Mucosa of rectum (tissue), 2 donors: ENCODE results near the gene SIRT3.
A peak's percentile ranks its signal among the peaks of the same experiment; 100 is the strongest.

ENCODE experiments used
- H3K27ac ChIP-seq, 2 donors: one replicate each; pipeline ENCODE4 v1.7.0; 2013; ENCODE audit warnings: inconsistent platforms in 2 of 2, low read depth in 2 of 2, low read length in 2 of 2
- H3K27me3 ChIP-seq, 2 donors: one replicate each; pipeline ENCODE4 v1.7.0; 2013; ENCODE audit warnings: low read length in 2 of 2; ENCODE audit not compliant: control insufficient read depth in 2 of 2, insufficient read depth in 2 of 2
- H3K36me3 ChIP-seq, 2 donors: one replicate each; pipeline ENCODE4 v1.7.0; 2013; ENCODE audit warnings: low read length in 2 of 2; ENCODE audit not compliant: control insufficient read depth in 2 of 2, insufficient read depth in 2 of 2
- H3K4me1 ChIP-seq, 2 donors: one replicate each; pipeline ENCODE4 v1.7.0; 2013; ENCODE audit warnings: low read length in 2 of 2, mild to moderate bottlenecking in 1 of 2; ENCODE audit not compliant: control insufficient read depth in 2 of 2, insufficient read depth in 2 of 2
- H3K4me3 ChIP-seq, 2 donors: one replicate each; pipeline ENCODE4 v1.7.0; 2013; ENCODE audit warnings: low read length in 2 of 2
- H3K9ac ChIP-seq, 2 donors: one replicate each; pipeline ENCODE4 v1.7.0; 2013; ENCODE audit warnings: low read length in 2 of 2, low read depth in 1 of 2, mild to moderate bottlenecking in 1 of 2
- H3K9me3 ChIP-seq, 2 donors: one replicate each; pipeline ENCODE4 v1.7.0; 2013; ENCODE audit warnings: low read length in 2 of 2; ENCODE audit not compliant: control insufficient read depth in 2 of 2
- donor health status: healthy.
- donor health status: Normal muscosa, but diverticular disease.

The SIRT3 gene

GRCh38 chr11:280706-281485, 44.8 kb upstream of the SIRT3 start:
- Histone ChIP-seq H3K27me3 (peaks cover 31 to 43% of the 10 kb centered on the region in 2 donors), H3K27ac (peak overlapping the region in 1 of 2 donors; percentile 32), H3K9ac (no peak overlapping the region), H3K9me3 (no peaks in the 10 kb centered on the region), H3K4me3 (peak overlapping the region; percentile 46 to 60), H3K4me1 (peaks cover 16 to 18% of the 10 kb centered on the region in 2 donors), H3K36me3 (no peaks in the 10 kb centered on the region)

GRCh38 chr11:279966-280705, 44.0 kb upstream of the SIRT3 start:
- Histone ChIP-seq H3K27me3 (peaks cover 31 to 38% of the 10 kb centered on the region in 2 donors), H3K9ac (peak overlapping the region in 1 of 2 donors; percentile 4), H3K9me3 (no peaks in the 10 kb centered on the region), H3K4me3 (peak overlapping the region; percentile 46 to 60), H3K27ac (peak overlapping the region in 1 of 2 donors; percentile 16), H3K36me3 (no peaks in the 10 kb centered on the region), H3K4me1 (peaks cover 16 to 18% of the 10 kb centered on the region in 2 donors)

- Histone ChIP-seq H3K9me3 (no peaks in the 10 kb centered on the region), H3K4me3 (peak overlapping the region; percentile 26 to 46), H3K4me1 (peaks cover 16 to 18% of the 10 kb centered on the region in 2 donors), H3K36me3 (no peaks in the 10 kb centered on the region), H3K9ac (peak overlapping the region in 1 of 2 donors; percentile 43), H3K27ac (peak overlapping the region in 1 of 2 donors; percentile 16), H3K27me3 (peaks cover 31 to 38% of the 10 kb centered on the region in 2 donors)
These were observed 43.2 kb upstream of the SIRT3 start for GRCh38 chr11:279040-279965.

- H3K9me3 ChIP-seq, result no peaks in the 10 kb centered on the region
- peaks cover 16 to 18% of the 10 kb centered on the region in 2 donors for H3K4me1 ChIP-seq
- peak within 1 kb of the TSS in 1 of 2 donors; percentile 13 for H3K4me3 ChIP-seq
- H3K27ac ChIP-seq, result no peak within 1 kb of the TSS
- peaks cover 28 to 32% of the 10 kb centered on the region in 2 donors for H3K27me3 ChIP-seq
- H3K9ac ChIP-seq, result peak within 1 kb of the TSS in 1 of 2 donors; percentile 43
- no peaks in the 10 kb centered on the region for H3K36me3 ChIP-seq
These were observed 42.1 kb upstream of the SIRT3 start, which contains the start of gene NLRP6 for GRCh38 chr11:278001-278951. Gene NLRP6, plus strand, starts transcription at chr11:278407. Its CDS starts 163 bp downstream, at chr11:278570.

- Histone ChIP-seq H3K4me3 (no peak overlapping the region), H3K36me3 (no peaks in the 10 kb centered on the region), H3K9ac (no peak overlapping the region), H3K27ac (no peak overlapping the region), H3K9me3 (no peaks in the 10 kb centered on the region), H3K4me1 (peaks cover 10 to 11% of the 10 kb centered on the region in 2 donors), H3K27me3 (peaks cover 12 to 14% of the 10 kb centered on the region in 2 donors)
These were observed 40.1 kb upstream of the SIRT3 start for GRCh38 chr11:276219-276618.

GRCh38 chr11:272931-273198, 36.7 kb upstream of the SIRT3 start:
- Histone ChIP-seq H3K27ac (no peak overlapping the region), H3K4me1 (peaks cover 6 to 9% of the 10 kb centered on the region in 2 donors), H3K9ac (no peak overlapping the region)

GRCh38 chr11:272195-272930, 36.2 kb upstream of the SIRT3 start:
- Histone ChIP-seq H3K9ac (no peak overlapping the region), H3K36me3 (no peaks in the 10 kb centered on the region), H3K9me3 (no peaks in the 10 kb centered on the region), H3K4me3 (no peak overlapping the region), H3K4me1 (peaks cover 10 to 13% of the 10 kb centered on the region in 2 donors), H3K27ac (no peak overlapping the region), H3K27me3 (no peaks in the 10 kb centered on the region)

More at GRCh38 chr11:272931-273198, 36.7 kb upstream of the SIRT3 start:
- no peak overlapping the region for H3K4me3 ChIP-seq
- H3K27me3 ChIP-seq, result no peaks in the 10 kb centered on the region
- no peaks in the 10 kb centered on the region for H3K9me3 ChIP-seq
- H3K36me3 ChIP-seq, result no peaks in the 10 kb centered on the region

GRCh38 chr11:271319-271715, 35.2 kb upstream of the SIRT3 start:
- Histone ChIP-seq H3K36me3 (no peaks in the 10 kb centered on the region), H3K27me3 (no peaks in the 10 kb centered on the region), H3K4me3 (no peak overlapping the region), H3K27ac (peak overlapping the region in 1 of 2 donors; percentile 74), H3K9me3 (no peaks in the 10 kb centered on the region), H3K9ac (no peak overlapping the region), H3K4me1 (peaks cover 10 to 13% of the 10 kb centered on the region in 2 donors)
